NCI-H345 (cell line): ENCODE measurements around the gene CYB5A.

Source experiments
- DNase-seq: peaks from one replicate; lab custom pipeline; 2025; lab: John Stamatoyannopoulos, UW

Gene CYB5A

GRCh38 chr18:74244554-74244953 lies 47.2 kb downstream of the CYB5A start:
- DNase-seq: no peak

- DNase-seq: no peak
Observed at GRCh38 chr18:74243127-74243526, 48.6 kb downstream of the CYB5A start.

GRCh38 chr18:74242438-74243096 lies 49.2 kb downstream of the CYB5A start:
- DNase-seq: no peak

GRCh38 chr18:74241970-74242369 lies 49.8 kb downstream of the CYB5A start:
- no peak for DNase-seq

GRCh38 chr18:74241426-74241825 lies 50.3 kb downstream of the CYB5A start:
- DNase-seq: no peak

- no peak for DNase-seq
Observed at GRCh38 chr18:74239567-74239966, 52.2 kb downstream of the CYB5A start.

- no peak for DNase-seq
Observed at GRCh38 chr18:74234326-74235171, 57.2 kb downstream of the CYB5A start.

- no peak for DNase-seq
Observed at GRCh38 chr18:74233933-74234325, 57.8 kb downstream of the CYB5A start.

GRCh38 chr18:74230922-74231714 lies 60.6 kb downstream of the CYB5A start:
- DNase-seq: no peak

GRCh38 chr18:74229891-74230290 lies 61.9 kb downstream of the CYB5A start:
- DNase-seq: no peak

- no peak for DNase-seq
Observed at GRCh38 chr18:74229005-74229404, 62.8 kb downstream of the CYB5A start.

- no peak for DNase-seq
Observed at GRCh38 chr18:74228312-74228711, 63.5 kb downstream of the CYB5A start.

GRCh38 chr18:74226666-74227065 lies 65.1 kb downstream of the CYB5A start:
- no peak for DNase-seq

GRCh38 chr18:74226156-74226555 lies 65.6 kb downstream of the CYB5A start:
- DNase-seq: no peak

- DNase-seq: no peak
Observed at GRCh38 chr18:74225193-74225840, 66.4 kb downstream of the CYB5A start.

GRCh38 chr18:74222710-74223494 lies 68.9 kb downstream of the CYB5A start:
- no peak for DNase-seq

- DNase-seq: no peak
Observed at GRCh38 chr18:74221081-74221480, 70.7 kb downstream of the CYB5A start.

GRCh38 chr18:74219056-74219455 lies 72.7 kb downstream of the CYB5A start:
- DNase-seq: no peak

- no peak for DNase-seq
Observed at GRCh38 chr18:74217476-74218143, 74.2 kb downstream of the CYB5A start.

GRCh38 chr18:74216661-74217110 lies 75.1 kb downstream of the CYB5A start:
- DNase-seq: no peak

- no peak for DNase-seq
Observed at GRCh38 chr18:74215863-74216262, 75.9 kb downstream of the CYB5A start.
